WERI-Rb-1 (cell line): ENCODE results near the gene MGLL.

Experiments used
- DNase-seq: peaks from one replicate; pipeline ENCODE4 v3.0.0-alpha.2; 2020
- H3K27ac ChIP-seq: fragments of 250-450 bp; sonication (Bioruptor Pico); 2 replicates; pipeline ENCODE4 v1.5.1; 2020; ENCODE audit warnings: mild to moderate bottlenecking, moderate library complexity
- H3K27me3 ChIP-seq: fragments of 250-450 bp; sonication (Bioruptor Pico); 2 replicates; pipeline ENCODE4 v1.5.1; 2021; ENCODE audit warnings: mild to moderate bottlenecking, low read depth, moderate library complexity; ENCODE audit not compliant: insufficient read depth, severe bottlenecking
- H3K36me3 ChIP-seq: fragments of 250-450 bp; sonication (Bioruptor Pico); 2 replicates; pipeline ENCODE4 v1.5.1; 2020; ENCODE audit warnings: mild to moderate bottlenecking, moderate library complexity
- H3K4me3 ChIP-seq: 2 replicates; pipeline ENCODE4 v1.5.1; 2011; ENCODE audit warnings: low read depth, mild to moderate bottlenecking, control low read depth, low read length
- H3K9me3 ChIP-seq: fragments of 250-450 bp; sonication (Bioruptor Pico); 2 replicates; pipeline ENCODE4 v1.5.1; 2021; ENCODE audit warnings: mild to moderate bottlenecking, moderate library complexity; ENCODE audit not compliant: severe bottlenecking
- CTCF ChIP-seq: IDR thresholded peaks from 2 replicates; pipeline ENCODE4 v1.5.1; 2011; ENCODE audit warnings: low read depth, mild to moderate bottlenecking, control low read depth, inconsistent platforms, low read length

The MGLL gene

GRCh38 chr3:127711021-127711695 is 111.2 kb downstream of the MGLL start:
- TF ChIP-seq CTCF = no peak
- Histone ChIP-seq H3K27me3 (no peaks in the 10 kb centered on the region), H3K36me3 (no peaks in the 10 kb centered on the region), H3K4me3 (no peak overlapping the region), H3K9me3 (no peaks in the 10 kb centered on the region), H3K27ac (no peak overlapping the region)
- no peak for DNase-seq

- no peak for DNase-seq
- H3K4me3 ChIP-seq = no peak overlapping the region
- no peaks in the 10 kb centered on the region for H3K36me3 ChIP-seq
- no peaks in the 10 kb centered on the region for H3K27me3 ChIP-seq
- H3K27ac ChIP-seq = no peak overlapping the region
- no peaks in the 10 kb centered on the region for H3K9me3 ChIP-seq
- no peak for TF ChIP-seq CTCF
Measured at GRCh38 chr3:127710155-127710941, 112.0 kb downstream of the MGLL start.

GRCh38 chr3:127709320-127710060 is 112.8 kb downstream of the MGLL start:
- Histone ChIP-seq H3K36me3 (no peaks in the 10 kb centered on the region), H3K27me3 (no peaks in the 10 kb centered on the region), H3K27ac (no peak overlapping the region), H3K4me3 (no peak overlapping the region), H3K9me3 (no peaks in the 10 kb centered on the region)
- TF ChIP-seq CTCF = no peak
- no peak for DNase-seq

- TF ChIP-seq CTCF = no peak
- Histone ChIP-seq H3K9me3 (peaks cover under 1% of the 10 kb centered on the region), H3K27ac (no peak overlapping the region), H3K4me3 (no peak overlapping the region), H3K27me3 (no peaks in the 10 kb centered on the region), H3K36me3 (no peaks in the 10 kb centered on the region)
- no peak for DNase-seq
Measured at GRCh38 chr3:127708837-127709236, 113.5 kb downstream of the MGLL start.

GRCh38 chr3:127707851-127708411 is 114.4 kb downstream of the MGLL start:
- Histone ChIP-seq H3K27ac (peak overlapping the region; percentile 54), H3K36me3 (no peaks in the 10 kb centered on the region), H3K9me3 (peaks cover 5% of the 10 kb centered on the region), H3K4me3 (no peak overlapping the region), H3K27me3 (no peaks in the 10 kb centered on the region)
- no peak for DNase-seq
- TF ChIP-seq CTCF = no peak
